Measurements from ENCODE around the gene PHF14.

DNA sequence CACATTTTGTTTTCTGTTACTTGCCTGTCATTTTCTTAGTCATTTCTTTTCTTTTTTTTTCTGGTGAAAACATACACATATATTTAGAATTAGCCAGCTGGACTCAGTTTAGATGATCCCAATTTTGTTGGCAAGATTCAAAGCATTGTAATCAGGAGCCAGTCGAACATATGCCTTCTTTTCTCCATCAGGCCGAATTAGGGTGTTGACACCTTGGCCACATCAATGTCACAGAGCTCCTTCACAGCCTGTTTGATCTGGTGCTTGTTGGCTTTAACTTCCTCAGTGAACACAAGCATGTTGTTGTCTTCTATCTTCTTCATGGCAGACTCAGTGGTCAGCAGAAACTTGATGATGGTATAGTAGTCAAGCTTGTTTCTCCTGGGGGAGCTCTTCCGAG is 32.6 kb downstream of the PHF14 start:
- TF ChIP-seq, protein P1, sequence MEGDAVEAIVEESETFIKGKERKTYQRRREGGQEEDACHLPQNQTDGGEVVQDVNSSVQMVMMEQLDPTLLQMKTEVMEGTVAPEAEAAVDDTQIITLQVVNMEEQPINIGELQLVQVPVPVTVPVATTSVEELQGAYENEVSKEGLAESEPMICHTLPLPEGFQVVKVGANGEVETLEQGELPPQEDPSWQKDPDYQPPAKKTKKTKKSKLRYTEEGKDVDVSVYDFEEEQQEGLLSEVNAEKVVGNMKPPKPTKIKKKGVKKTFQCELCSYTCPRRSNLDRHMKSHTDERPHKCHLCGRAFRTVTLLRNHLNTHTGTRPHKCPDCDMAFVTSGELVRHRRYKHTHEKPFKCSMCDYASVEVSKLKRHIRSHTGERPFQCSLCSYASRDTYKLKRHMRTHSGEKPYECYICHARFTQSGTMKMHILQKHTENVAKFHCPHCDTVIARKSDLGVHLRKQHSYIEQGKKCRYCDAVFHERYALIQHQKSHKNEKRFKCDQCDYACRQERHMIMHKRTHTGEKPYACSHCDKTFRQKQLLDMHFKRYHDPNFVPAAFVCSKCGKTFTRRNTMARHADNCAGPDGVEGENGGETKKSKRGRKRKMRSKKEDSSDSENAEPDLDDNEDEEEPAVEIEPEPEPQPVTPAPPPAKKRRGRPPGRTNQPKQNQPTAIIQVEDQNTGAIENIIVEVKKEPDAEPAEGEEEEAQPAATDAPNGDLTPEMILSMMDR (IDR thresholded peaks at IDR 0.05; ENCODE audit: extremely low read depth in 1 of 2, insufficient read depth in 1 of 2, low read depth in 1 of 2, low read length in 2 of 2): no peak
- TF ChIP-seq MYC (IDR thresholded peaks at IDR 0.05; ENCODE audit: low read depth, low read length) (no peak), EZH2 (IDR thresholded peaks at IDR 0.05; ENCODE audit: borderline replicate concordance, low read depth, low read length, severe bottlenecking) (no peak), POLR2AphosphoS5 (IDR thresholded peaks at IDR 0.05; ENCODE audit: insufficient read depth, low read depth, low read length) (no peak), POLR2A (IDR thresholded peaks at IDR 0.05; ENCODE audit: low read depth, low read length) (no peak), FOS (IDR thresholded peaks at IDR 0.05; ENCODE audit: borderline replicate concordance, insufficient read depth, low read length) (no peak), GATA2 (IDR thresholded peaks at IDR 0.05; ENCODE audit: insufficient read depth, insufficient read length, low read depth, low read length) (no peak), JUN (IDR thresholded peaks at IDR 0.05; ENCODE audit: borderline replicate concordance, insufficient read depth, insufficient read length, low read depth) (no peak)
- TF ChIP-seq, protein P2, sequence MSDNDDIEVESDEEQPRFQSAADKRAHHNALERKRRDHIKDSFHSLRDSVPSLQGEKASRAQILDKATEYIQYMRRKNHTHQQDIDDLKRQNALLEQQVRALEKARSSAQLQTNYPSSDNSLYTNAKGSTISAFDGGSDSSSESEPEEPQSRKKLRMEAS (IDR thresholded peaks at IDR 0.05; ENCODE audit: insufficient read depth, insufficient read length): no peak
